BE2C (cell line): Measurements from ENCODE around the gene RBMS1.

Experiments used
- DNase-seq: peaks from one replicate; pipeline ENCODE4 v3.0.0-alpha.2; 2020
- H3K27me3 ChIP-seq: fragments of 250-450 bp; sonication (Bioruptor Pico); 2 replicates; pipeline ENCODE4 v1.5.1; 2020; ENCODE audit warnings: mild to moderate bottlenecking
- H3K36me3 ChIP-seq: fragments of 250-450 bp; sonication (Bioruptor Pico); 2 replicates; pipeline ENCODE4 v1.5.1; 2020; ENCODE audit warnings: mild to moderate bottlenecking
- H3K4me1 ChIP-seq: fragments of 250-450 bp; sonication (Bioruptor Pico); 2 replicates; pipeline ENCODE4 v1.5.1; 2020
- H3K4me3 ChIP-seq: 2 replicates; pipeline ENCODE4 v1.5.1; 2011; ENCODE audit warnings: low read depth, low read length
- H3K9me3 ChIP-seq: fragments of 250-450 bp; sonication (Bioruptor Pico); 2 replicates; pipeline ENCODE4 v1.5.1; 2020
- CTCF ChIP-seq: IDR thresholded peaks from 2 replicates; pipeline ENCODE4 v1.5.1; 2012; ENCODE audit warnings: mild to moderate bottlenecking, low read depth, low read length

The RBMS1 gene

GRCh38 chr2:160534249-160534648 lies 40.6 kb upstream of the RBMS1 start:
- no peak for DNase-seq
- Histone ChIP-seq H3K4me1 (no peaks in the 10 kb centered on the region), H3K36me3 (no peaks in the 10 kb centered on the region), H3K9me3 (no peaks in the 10 kb centered on the region), H3K4me3 (no peak overlapping the region), H3K27me3 (no peaks in the 10 kb centered on the region)
- TF ChIP-seq CTCF, result no peak

- H3K27me3 ChIP-seq, result no peaks in the 10 kb centered on the region
- H3K36me3 ChIP-seq, result no peaks in the 10 kb centered on the region
- no peak for TF ChIP-seq CTCF
- no peak for DNase-seq
- H3K9me3 ChIP-seq, result no peaks in the 10 kb centered on the region
- H3K4me3 ChIP-seq, result no peak overlapping the region
- no peaks in the 10 kb centered on the region for H3K4me1 ChIP-seq
Measured at GRCh38 chr2:160533482-160533881, 39.9 kb upstream of the RBMS1 start.

GRCh38 chr2:160532388-160532787 lies 38.8 kb upstream of the RBMS1 start:
- no peak overlapping the region for H3K4me3 ChIP-seq
- no peak for DNase-seq
- H3K36me3 ChIP-seq, result no peaks in the 10 kb centered on the region
- H3K9me3 ChIP-seq, result no peaks in the 10 kb centered on the region
- H3K4me1 ChIP-seq, result no peaks in the 10 kb centered on the region
- no peaks in the 10 kb centered on the region for H3K27me3 ChIP-seq
- TF ChIP-seq CTCF, result no peak

- H3K9me3 ChIP-seq, result no peaks in the 10 kb centered on the region
- H3K36me3 ChIP-seq, result no peaks in the 10 kb centered on the region
- no peak for DNase-seq
- no peaks in the 10 kb centered on the region for H3K4me1 ChIP-seq
- H3K4me3 ChIP-seq, result no peak overlapping the region
- no peaks in the 10 kb centered on the region for H3K27me3 ChIP-seq
- no peak for TF ChIP-seq CTCF
Measured at GRCh38 chr2:160522951-160523710, 29.5 kb upstream of the RBMS1 start.

- H3K4me3 ChIP-seq, result no peak overlapping the region
- no peaks in the 10 kb centered on the region for H3K27me3 ChIP-seq
- no peaks in the 10 kb centered on the region for H3K36me3 ChIP-seq
- H3K9me3 ChIP-seq, result no peaks in the 10 kb centered on the region
- peaks cover 3% of the 10 kb centered on the region; the same call in 1 of the 2 replicates for H3K4me1 ChIP-seq
- no peak for TF ChIP-seq CTCF
- no peak for DNase-seq
Measured at GRCh38 chr2:160517731-160518130, 24.1 kb upstream of the RBMS1 start.

- no peak for TF ChIP-seq CTCF
- no peak for DNase-seq
- Histone ChIP-seq H3K27me3 (no peaks in the 10 kb centered on the region), H3K4me3 (no peak overlapping the region), H3K4me1 (peaks cover 10% of the 10 kb centered on the region), H3K9me3 (no peaks in the 10 kb centered on the region), H3K36me3 (no peaks in the 10 kb centered on the region)
Measured at GRCh38 chr2:160516547-160517365, 23.1 kb upstream of the RBMS1 start.
